ENCODE results near the gene ACTN4.

The ACTN4 gene

DNA sequence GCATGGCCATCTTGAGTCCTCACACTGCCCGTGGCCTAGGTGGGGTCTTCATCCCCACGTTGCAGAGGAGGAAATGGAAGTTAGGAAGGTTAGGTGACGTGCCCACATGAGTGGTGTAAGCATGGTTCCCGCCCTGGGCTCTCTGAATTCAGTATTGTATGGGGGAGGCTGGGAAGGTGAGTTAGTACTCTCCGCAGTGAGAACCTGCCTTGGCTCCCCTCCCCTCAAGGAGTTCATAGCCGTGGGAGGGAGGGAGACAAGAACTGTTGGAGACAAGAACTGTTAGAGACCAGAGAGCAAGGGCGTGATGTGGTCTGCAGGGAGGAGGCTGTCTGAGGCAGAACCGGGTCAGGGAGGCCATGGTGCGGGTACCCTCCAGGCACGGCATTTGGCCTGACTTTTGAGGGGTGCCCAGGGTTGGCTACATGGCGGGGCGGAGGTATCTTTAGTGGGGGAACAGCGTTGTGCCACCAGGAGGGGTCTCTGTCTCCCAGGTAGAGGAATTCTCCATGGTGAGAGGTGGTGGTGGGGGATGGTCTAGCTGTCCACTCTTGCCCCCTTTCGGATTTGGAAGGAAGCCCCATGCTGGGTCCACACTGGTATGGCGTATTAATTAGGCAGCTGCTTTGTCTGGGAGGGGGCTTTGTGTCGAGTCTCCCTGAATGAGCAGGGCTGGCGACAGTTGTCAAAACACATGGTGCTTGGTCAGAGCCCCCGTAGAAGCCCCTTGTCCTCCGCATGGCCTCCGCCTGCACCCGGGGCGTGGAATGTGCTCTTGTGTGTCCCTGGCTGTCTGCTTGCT lies 51.0 kb downstream of the ACTN4 start:
- no peak for DNase-seq

DNA sequence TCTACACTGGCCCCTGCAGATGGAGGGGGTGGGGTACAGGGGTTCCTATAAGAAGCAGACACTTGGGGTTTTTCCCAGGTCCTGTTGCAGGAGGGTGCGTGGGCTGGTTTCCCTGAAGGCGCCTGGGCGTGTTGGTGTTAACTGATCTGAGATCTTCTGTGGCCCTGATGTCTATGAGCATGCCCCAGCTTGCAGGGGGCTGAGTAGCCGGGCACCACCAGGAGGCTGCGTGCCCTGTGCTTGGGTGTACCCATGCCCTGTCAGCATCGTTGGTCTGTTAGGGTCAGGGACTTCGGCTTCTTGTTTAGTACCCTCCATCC lies 51.5 kb downstream of the ACTN4 start:
- DNase-seq = no peak

DNA sequence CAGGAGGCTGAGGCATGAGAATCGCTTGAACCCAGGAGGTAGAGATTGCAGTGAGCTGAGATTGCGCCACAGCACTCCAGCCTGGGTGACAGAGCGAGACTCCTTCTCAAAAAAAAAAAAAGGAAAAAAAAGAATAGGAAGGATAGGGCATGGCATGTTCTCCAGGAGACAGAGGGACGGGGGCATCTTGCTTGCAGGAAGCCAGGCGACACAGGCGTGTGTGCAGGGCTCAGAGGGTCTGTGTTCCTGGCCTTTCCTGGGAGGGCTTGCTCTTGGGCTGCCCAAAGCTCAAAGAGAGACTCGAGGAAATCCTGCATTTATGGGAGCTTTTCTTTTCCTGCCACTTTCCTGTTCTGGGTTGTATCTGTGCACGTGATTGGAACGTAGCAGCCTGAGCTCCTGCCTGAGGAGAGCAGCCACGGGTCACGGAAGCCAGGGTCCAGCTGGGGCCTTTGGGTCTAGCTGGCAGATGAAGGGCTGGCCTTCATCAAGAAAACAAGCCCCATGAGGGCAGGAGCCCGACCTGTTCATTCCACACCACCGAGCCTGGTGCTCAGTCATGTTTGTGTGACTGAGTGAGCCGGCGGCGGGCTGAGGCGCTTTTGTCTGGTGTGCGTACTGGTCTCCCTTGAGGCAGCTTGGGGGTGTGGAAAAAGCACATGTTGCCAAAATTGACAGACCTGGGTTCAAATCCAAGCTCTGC lies 52.3 kb downstream of the ACTN4 start:
- no peak for DNase-seq

DNA sequence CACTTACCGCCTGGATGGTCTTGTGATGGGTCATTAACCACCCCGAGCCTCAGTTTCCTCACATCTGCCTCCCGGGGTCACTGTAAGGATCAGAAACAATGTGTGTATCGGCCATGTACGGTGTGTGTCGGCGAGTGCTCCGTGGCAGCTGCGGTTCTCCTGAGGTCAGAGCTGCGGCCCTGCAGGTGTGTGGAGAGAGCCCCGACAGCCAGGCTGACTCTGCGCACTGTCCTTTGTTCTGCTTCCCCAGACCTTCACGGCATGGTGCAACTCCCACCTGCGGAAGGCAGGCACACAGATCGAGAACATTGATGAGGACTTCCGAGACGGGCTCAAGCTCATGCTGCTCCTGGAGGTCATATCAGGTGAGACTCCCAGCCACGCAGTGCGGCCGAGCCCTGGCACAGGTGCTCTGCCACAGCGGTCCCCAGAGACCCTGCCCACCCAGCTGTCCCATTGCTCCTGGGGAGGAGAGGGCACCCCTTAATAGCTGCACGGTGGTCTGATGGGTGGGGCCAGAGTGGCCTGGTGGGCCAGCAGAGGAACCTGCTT lies 53.0 kb downstream of the ACTN4 start:
- DNase-seq = peak; percentile 19 to 50

DNA sequence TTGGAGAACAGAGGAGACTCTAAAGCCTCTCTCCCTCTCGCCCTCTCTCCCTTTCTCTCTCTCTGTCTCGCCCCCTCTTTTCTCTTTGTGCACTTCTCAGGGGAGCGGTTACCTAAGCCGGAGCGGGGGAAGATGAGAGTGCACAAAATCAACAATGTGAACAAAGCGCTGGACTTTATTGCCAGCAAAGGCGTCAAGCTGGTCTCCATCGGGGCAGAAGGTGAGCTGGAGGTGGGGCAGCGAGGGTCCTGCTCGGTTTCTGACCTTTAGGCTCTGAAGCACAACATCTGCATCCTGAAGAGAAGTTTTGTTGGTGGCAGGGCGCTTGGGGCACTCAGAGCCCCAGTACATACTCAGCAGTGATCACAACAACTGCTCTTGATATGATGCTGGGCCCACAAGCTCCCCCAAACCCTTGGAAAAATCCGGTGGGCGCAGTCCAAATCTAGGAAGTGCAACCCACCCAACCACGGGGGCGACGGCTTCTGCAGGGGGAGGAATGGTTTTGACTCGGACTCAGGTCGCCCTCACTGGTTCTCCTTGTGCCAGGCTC lies 53.5 kb downstream of the ACTN4 start:
- no peak for DNase-seq

DNA sequence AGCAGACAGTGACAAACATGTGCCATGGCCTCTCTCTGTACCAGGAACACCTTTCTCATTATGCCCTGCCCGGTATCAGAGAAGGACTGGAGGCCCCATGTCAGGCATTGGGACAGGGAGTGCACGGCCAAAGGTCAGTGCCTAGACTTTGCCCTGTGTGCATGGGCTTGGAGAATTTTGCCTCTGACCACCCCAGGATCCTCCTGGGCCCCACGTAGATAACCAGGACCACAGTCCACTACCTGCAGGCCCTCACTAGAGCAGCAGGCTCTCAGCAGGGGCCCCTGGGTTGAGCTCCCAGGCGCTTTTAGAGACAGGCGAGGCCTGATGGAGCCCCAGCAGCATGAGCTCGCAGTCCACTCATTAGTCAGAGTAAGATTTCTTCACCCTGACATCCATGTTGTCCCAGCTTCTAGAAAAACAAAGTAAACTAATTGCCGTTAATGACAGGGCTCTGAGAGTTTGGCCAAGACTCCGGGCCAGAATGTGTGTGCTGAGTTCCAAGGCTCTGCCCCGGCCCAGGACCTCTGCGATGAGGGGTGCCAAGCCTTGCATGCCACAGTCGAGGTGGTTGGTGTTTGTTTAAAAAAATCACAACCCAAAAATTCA lies 54.1 kb downstream of the ACTN4 start:
- no peak for DNase-seq

DNA sequence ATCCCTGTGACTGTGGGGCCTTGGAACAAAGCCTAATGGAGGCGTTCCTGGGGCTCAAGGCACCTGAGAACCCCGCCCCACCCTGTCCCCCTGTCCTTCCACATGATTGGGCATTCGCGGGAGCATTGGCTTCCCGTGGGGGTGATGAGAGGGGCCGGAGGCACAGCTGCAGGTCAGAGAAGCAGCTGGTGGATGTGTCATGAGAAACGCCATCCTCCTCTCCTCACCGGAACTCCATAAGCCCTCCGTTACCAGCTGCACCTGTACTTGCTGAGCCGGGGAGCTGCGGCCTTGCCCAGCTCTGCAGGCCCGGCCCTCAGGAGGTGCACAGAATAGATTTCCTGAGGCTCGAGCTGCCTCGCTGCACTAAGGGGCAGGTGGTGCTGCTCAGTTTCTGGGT lies 54.8 kb downstream of the ACTN4 start:
- peak; percentile 93 to 95 for DNase-seq

DNA sequence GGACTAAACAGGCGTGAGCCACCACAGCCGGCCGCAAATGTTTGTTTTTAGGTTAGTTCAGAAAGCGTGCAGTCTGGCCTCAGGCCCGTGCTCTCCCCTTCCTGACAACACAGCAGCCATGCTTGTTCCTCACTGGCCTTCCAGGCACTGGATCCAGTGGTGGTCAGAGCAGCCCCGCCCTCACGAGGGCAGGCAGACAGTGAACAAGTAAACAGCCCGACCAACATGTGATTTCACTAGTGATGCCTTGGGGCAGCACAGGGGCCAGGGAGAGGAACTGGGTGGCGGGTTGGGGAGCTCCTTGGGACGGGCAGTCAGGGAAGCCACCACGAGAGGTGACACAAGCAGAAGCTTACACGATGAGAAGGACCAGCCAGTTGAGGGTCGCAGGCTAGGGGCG lies 56.1 kb downstream of the ACTN4 start:
- DNase-seq = no peak

DNA sequence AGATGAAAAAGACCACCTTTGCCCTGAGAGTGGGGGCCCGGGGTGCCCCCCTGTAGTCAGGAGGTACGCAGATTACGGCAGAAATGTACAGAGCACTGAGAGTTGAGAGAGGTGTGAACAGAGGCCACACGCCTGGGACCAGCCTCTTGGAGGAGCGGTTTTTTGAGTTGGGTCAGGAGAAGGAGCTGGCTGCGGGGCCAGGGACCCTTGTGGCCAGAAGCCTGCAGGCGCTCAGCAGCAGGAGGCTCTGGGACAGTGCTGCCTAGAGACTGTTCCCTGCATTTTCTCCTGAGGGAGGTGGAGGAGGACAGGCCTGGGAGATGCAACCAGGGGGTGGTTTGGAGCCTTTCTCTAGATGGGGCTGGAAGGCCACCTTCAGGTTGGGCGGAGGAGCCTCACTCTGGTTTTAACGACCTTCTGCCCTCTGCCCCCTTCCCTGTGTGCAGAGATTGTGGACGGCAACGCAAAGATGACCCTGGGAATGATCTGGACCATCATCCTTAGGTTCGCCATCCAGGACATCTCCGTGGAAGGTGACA lies 57.1 kb downstream of the ACTN4 start:
- DNase-seq = no peak

DNA sequence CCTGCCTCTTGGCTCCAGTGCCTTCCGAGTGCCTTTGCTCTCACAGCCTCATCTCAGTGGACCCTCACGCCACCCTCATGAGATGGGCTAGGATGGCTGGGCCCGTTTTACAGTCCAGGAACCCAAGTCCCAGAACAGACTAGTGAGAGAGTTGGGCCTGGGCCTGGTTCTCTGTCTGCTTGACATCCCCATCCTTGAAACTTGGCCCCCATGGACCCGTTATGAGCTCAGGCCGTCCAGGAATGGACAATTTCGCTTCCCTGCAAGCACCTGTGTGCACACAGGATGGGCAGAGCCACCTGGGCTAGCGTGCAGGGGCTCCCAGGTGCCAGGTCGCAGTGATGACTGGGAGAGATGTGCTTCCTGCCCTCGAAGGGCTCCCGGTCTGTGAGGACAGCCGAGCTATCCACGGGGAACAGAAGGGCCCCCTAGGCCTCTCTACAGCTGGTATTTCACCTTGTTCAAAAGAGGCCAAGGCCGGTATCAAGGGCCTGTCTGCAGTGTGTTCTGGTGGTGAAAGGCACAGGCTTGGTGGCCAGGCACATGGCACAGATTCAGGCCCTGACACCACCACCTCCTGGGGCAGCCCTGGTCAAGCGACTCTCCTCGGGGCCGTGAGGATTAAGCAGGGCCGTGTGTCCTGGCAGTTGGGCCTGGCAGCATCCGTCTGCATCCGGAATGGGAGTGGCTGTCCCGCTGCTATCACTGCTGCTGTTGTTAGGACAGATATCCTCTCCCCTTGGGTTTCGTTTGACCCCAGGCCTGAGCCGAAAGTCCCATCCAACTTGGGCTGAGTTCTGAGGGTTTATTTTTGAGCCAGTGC lies 58.0 kb downstream of the ACTN4 start:
- DNase-seq = no peak

DNA sequence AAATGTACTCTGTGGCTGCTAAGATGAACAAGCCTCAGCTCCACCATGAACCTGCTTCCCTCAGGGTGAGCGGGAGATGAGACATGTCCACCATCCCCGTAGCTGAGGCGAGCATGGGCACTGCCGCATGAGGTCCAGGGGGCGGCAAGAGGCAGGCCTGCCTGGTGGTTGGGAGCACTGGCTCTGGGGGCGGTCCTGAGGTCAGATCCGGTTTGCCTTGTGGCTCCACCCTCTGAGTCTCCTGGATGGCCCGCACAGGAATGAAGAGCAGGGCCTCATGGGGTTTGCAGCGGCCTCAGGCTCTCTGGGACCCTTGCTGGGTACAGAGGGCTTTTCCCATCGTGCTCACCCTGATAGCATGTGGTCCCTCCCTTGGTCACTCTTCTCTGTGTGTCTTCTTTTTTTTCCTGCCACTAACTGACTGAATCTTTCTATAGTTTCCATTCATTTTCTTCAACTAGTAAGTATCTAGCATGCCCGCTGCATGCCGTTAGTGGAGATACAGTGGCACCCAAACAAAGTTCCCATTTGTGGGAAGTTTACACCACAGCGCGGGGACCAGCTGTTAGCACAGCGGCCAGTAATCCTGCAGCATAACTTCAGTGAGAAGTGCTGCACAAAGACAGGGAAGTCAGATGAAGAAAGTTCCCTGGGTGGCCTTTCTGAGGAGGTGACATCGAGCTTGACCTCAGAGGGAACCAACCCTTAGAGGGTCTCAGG lies 59.5 kb downstream of the ACTN4 start:
- no peak for DNase-seq

DNA sequence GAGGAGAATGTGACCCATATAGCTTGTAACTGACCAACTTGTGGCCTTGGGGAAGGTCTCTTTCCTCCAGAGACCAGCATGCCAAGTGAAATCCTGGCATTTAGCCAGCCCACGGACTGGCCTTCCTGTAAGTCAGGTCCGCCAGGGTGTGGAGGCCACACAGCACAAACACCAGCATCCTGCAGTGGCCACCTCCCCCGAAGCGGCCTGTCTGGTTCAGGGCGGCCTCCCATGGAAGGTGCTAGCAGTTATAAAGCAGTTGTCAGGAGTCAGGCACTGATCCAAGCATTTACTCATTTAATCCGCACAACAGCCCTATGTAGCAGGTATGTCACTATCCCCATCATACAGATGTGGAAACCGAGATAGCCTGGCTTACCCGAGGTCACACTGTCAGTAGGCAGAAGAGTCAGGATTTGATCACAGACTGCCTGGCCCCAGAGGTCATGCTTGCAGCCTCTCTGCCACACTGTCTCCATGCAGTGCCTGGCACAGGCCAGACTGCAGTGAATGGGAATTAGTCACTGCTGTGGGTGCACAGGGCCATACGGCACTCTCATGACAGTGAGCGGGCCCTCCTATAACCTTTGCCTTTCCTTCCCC lies 60.2 kb downstream of the ACTN4 start:
- peak in 1 of 2 experiments; percentile 16 for DNase-seq

DNA sequence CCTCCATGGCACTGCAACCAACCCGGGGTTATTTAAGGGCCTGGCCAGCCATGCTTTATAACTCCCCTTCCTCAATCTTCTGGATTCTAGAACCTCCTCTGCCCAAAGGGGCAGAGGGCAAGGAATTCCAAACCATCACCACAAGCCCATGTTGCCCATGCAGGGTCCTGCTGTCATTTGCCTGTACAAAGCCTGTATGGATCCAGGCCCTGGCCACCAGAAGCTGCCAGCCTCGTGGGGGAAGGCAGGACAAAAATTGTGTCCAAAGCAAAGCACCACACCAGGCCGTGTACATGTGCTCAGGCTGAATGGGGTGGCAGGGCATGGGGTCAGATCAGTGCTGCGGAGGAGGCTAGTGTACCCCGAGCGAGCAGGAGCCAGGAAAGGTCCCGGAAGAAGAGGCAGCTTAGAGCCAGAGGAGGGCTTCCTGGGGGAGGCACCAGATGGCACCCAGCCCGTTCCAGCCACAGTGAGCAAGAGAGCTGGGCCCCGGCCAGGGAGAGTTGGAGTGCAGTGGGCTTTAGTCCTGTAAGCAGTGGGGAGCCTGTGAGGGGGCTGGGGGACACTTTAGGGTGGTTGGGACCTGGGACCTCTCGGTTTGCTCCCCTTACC lies 61.1 kb downstream of the ACTN4 start:
- no peak for DNase-seq

DNA sequence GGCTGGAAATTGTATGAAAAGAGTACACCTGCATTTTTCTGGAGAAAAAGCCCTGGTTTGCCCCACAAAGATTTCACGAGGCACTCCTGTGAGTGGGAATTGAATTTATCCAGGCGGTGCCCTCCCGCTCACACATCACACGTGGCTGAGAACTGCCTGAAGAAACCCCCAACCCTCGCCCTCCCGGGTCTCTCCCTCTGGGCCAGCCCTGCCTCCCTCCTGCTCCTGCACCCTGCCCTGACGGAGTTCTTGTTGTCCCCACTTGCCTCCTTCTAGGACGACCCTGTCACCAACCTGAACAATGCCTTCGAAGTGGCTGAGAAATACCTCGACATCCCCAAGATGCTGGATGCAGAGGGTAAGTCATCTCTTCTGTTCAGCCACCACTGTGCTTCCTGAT lies 61.7 kb downstream of the ACTN4 start:
- DNase-seq = no peak

DNA sequence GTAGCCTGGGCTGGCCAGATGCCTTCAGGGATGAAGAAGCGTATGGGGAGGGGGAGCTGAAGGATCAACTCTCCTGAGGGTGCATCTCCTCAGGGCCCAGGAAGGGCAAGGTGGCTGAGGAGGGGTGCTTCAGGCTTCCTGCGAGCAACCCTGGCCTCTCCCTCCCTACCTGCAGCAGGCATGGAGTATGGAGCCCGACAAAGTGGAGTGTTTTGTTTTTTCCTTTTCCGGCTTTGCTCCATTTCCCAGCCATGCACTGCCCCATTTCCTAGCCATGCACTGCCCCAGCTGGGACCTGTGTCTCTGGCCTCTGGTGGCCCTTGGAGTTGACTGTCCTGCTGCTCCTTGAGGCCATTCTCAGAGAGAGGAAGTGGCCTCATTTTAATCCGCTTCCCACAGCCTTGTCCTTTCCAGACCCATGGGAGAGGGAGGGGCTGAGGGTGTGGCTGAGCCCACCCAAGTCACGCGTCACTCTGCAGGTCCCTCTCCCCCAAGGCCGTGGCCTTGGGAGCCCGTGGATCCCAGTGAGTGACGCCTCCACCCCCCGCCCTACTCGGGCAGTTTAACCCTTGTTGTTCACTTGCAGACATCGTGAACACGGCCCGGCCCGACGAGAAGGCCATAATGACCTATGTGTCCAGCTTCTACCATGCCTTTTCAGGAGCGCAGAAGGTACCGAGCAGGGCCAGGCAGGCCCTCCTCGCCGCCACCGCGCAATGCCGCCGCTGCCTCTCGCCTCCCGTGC lies 62.4 kb downstream of the ACTN4 start:
- DNase-seq = no peak

DNA sequence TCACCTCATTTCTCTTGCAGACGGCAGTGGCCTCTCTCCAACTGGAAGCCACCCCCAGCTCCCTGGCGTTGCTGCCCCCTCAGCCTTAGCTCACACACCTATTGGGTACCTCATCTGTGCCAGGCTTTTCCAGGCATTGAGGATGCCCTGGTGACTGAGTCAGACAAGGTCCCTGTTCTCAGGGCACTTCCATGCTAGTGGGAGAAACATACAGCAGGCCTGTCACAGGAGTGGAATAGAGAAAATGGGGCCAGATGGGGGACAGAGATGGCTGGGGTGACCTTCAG lies 62.9 kb downstream of the ACTN4 start:
- DNase-seq = no peak

DNA sequence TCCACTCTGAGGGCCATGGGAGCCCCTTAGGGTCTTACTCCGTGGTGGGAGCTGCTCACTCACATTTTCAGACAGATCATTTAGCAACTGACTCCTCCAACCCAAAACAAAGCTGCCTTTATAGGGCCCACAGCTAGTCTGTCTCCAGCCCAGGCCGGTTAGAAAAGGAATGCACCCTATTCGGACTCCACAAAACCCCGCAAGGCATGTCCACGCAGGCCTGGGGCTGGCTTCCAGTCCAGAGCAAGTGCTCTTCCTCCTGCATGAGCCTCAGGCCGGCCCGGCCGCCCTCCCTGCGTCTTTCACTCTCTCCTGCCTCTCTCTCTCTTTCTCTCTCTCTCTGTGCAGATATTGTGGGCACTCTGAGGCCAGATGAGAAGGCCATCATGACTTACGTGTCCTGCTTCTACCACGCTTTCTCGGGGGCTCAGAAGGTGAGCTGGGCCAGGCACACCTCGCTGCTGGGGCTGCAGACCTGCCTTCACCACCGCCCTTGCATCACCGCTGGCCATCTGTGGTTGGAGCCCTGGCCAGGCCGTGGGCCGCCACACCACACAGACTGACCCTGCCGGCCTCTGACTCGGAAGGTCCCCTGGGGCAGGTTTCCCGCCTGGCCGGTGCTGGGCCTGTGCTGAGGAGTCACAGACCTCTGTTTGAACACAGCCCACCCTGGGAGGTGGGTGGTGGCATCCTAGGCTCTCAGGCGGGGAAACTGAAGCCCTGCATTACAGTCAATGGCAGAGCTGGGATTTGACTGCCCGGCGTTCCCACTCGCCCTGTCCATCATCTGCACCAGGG lies 63.7 kb downstream of the ACTN4 start:
- no peak for DNase-seq

DNA sequence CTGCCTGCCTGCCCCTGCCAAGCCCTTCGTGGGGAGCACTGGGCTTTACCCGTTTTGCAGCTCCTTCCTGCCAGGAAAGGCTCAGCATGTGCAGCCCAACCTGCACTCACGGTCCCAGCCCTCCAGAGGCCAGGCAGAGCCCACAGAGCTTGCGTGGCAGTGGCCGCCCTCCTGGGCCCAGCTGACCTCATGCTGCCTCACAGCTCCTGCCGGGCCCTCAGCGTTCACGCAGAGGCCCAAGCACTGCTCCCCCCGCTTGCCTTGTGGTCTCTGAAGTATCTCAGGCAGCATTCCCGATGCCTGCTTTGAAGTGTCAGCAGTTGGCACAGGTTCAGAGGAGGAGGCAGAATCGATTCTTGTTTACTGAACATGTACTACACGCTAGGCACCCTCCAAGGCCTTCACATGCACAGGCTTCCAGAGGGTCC lies 64.3 kb downstream of the ACTN4 start:
- no peak for DNase-seq

DNA sequence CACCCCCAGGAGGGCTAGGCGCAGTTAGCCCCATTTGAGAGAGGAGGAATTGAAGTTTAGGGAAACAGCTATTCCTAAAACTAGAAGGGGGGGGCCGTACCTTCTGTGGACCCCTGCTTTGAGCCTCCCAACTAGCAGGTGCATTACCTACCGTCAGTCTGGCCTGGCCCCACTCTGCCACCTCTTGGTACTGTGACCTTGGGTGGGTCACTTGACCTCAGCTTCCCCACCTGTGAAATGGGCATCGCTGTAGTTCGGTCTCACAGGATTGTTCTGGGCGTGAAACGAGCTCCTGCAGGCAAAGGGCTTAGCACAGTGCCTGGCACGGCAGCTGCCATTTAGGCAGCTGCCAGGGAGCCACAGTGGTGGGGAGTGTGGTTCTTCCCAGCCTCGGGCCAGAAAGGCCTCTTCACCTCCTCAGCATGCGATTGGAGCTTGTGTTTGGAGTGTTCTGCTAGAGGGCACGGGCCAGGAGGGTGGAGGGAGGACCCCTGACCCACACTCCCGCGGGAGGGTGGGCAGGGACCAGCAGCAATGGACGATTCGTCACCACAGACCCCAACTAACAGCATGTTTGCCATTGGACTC lies 64.8 kb downstream of the ACTN4 start:
- DNase-seq = no peak
